Prostate gland (tissue), 2 donors: ENCODE measurements around the gene ZBTB16. TPM values are rescaled to one million over a fixed set of nuclear protein-coding genes. Genes with fewer than 3 reads are reported as not detected.

Source experiments
- DNase-seq: peaks from one replicate; pipeline ENCODE4 v3.0.0-alpha.2; 2019; ENCODE audit warnings: low spot score
- H3K27ac ChIP-seq, 2 donors: fragments of 200-600 bp; sonication (generic); 2 replicates each; pipeline ENCODE4 v1.5.1; 2017 to 2019
- H3K27me3 ChIP-seq: fragments of 200-600 bp; sonication (generic); replicated peaks from 2 replicates; pipeline ENCODE4 v1.5.1; 2019; ENCODE audit not compliant: insufficient read depth
- H3K36me3 ChIP-seq, 2 donors: fragments of 200-600 bp; sonication (generic); 1 replicate in 1 of 2; 2 replicates in 1 of 2; pipeline versions ENCODE4 v1.5.1 to v1.8.1; 2017 to 2019
- H3K4me1 ChIP-seq: fragments of 200-600 bp; sonication (generic); replicated peaks from 2 replicates; pipeline ENCODE4 v1.5.1; 2019
- H3K4me3 ChIP-seq, 2 donors: fragments of 200-600 bp; sonication (generic); 2 replicates each; pipeline ENCODE4 v1.5.1; 2017 to 2019
- H3K9me3 ChIP-seq: fragments of 200-600 bp; sonication (generic); 2 replicates; pipeline ENCODE4 v1.5.1; 2017
- CTCF ChIP-seq, 4 experiments: fragments of 200-600 bp in 2 of 4; fragments of 450-650 bp in 2 of 4; sonication (generic) in 2 of 4; IDR thresholded peaks; 1 replicate in 3 of 4; 2 replicates in 1 of 4; pipeline ENCODE4 v1.5.1; 2016 to 2019; ENCODE audit warnings: antibody characterized with exemption in 4 of 4, mild to moderate bottlenecking in 2 of 4, moderate library complexity in 2 of 4
- POLR2A ChIP-seq: fragments of 450-650 bp; IDR thresholded peaks from one replicate; pipeline ENCODE4 v1.6.1; 2016; ENCODE audit warnings: antibody characterized with exemption, mild to moderate bottlenecking
- POLR2AphosphoS5 ChIP-seq: sonication (generic); formaldehyde crosslinking; IDR thresholded peaks from one replicate; pipeline ENCODE4 v1.6.1; 2017; ENCODE audit warnings: antibody characterized with exemption
- WGBS: methylation state at CpG from one replicate; pipeline ENCODE4 v1.1.5; 2018; 5-methylcytosine and 5-hydroxymethylcytosine counted together
- intact Hi-C: fragments of 100-400 bp; cut with DNase I; formaldehyde crosslinking; loops from one replicate; pipeline ENCODE4 v1.14.2; 2022
- total RNA-seq, 2 donors: library from RNA; depleted of rRNA; stranded (reverse); fragments of >200 nt; gene quantifications; one replicate each; pipeline ENCODE4 v1.1.0, GENCODE V29; 2016

The ZBTB16 gene
- total RNA-seq, 2 donors from 2014 or later, result 171 to 230 TPM

DNA sequence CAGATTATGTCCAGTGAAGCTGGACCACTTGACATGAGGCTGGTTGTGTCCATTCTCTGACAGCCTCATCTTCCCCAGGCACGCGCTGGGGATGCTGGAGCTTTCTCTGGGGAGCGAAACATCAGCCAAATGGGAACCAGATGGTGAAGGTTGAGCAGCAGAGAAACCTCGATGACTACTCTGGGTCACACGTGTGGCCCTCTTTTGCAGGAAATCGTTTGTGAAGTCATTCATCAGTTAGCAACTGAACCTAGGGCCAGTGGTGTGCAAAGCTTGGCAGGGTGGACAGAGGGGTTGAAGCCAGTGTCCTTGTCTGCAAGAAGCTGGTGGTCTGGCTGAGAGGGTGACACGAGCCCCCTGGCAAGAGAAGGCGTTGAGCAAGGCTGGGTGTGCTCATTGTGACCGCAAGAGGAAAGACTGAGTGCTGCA is 109.8 kb downstream of the ZBTB16 start:
- Histone ChIP-seq H3K9me3 (no peaks in the 10 kb centered on the region), H3K36me3 (no peaks in the 10 kb centered on the region), H3K4me3 (no peak overlapping the region), H3K27me3 (no peaks in the 10 kb centered on the region), H3K4me1 (peaks cover 60% of the 10 kb centered on the region), H3K27ac (peak overlapping the region; percentile 99)
- DNase-seq, result no peak
- no peak for TF ChIP-seq POLR2AphosphoS5
- TF ChIP-seq POLR2A, result no peak
- TF ChIP-seq CTCF (IDR thresholded peaks at IDR 0.05), result no peak
- intact Hi-C loops, result no loop called here
- WGBS, result 84% methylated on average over 9 of the region's 9 CpGs

- no peaks in the 10 kb centered on the region for H3K9me3 ChIP-seq
- no peak for DNase-seq
- H3K27ac ChIP-seq, result peak overlapping the region; percentile 99
- peaks cover 55% of the 10 kb centered on the region for H3K4me1 ChIP-seq
- no peaks in the 10 kb centered on the region for H3K27me3 ChIP-seq
- no peak overlapping the region for H3K4me3 ChIP-seq
- no peak for TF ChIP-seq POLR2AphosphoS5
- no peak for TF ChIP-seq POLR2A
- TF ChIP-seq CTCF (IDR thresholded peaks at IDR 0.05), result no peak
- no peaks in the 10 kb centered on the region for H3K36me3 ChIP-seq
- intact Hi-C loops, result no loop called here
- WGBS, result 90% methylated on average over 2 of the region's 2 CpGs
Observed at GRCh38 chr11:114169821-114170220, 110.3 kb downstream of the ZBTB16 start.

DNA sequence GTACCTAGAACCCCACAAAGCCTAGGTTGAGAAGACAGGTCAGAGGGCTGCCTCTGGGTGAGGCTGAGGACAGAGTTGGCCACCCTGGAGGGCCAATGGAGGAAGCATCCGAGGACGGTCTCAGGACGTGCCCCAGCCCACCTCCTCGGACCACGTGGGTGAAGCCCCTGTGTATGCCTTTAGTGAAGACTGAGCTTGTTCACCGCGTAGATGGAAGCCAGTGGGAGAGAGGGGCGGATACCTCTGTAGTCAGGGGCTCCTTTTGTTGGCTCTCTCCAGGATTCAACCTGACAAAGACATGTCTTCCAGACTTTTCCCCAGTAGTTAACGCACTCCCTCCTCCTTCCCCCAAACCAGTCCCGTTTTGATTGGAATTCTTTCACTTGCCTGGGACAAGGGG is 110.7 kb downstream of the ZBTB16 start:
- 89% methylated on average over 10 of the region's 10 CpGs for WGBS
- no peak for TF ChIP-seq CTCF (IDR thresholded peaks at IDR 0.05)
- TF ChIP-seq POLR2A, result no peak
- no peak for TF ChIP-seq POLR2AphosphoS5
- Histone ChIP-seq H3K36me3 (no peaks in the 10 kb centered on the region), H3K9me3 (no peaks in the 10 kb centered on the region), H3K4me1 (peaks cover 51% of the 10 kb centered on the region), H3K27ac (peak overlapping the region; percentile 99), H3K4me3 (no peak overlapping the region), H3K27me3 (no peaks in the 10 kb centered on the region)
- no peak for DNase-seq
- intact Hi-C loops, result no loop called here

GRCh38 chr11:114171257-114172054 is 111.9 kb downstream of the ZBTB16 start:
- Histone ChIP-seq H3K4me1 (peaks cover 44% of the 10 kb centered on the region), H3K4me3 (no peak overlapping the region), H3K27me3 (no peaks in the 10 kb centered on the region), H3K36me3 (no peaks in the 10 kb centered on the region), H3K9me3 (no peaks in the 10 kb centered on the region), H3K27ac (peak overlapping the region; percentile 99)
- TF ChIP-seq POLR2AphosphoS5 (peak; percentile 67), POLR2A (no peak)
- 55% methylated on average over 15 of the region's 15 CpGs for WGBS
- intact Hi-C loops, result no loop called here
- DNase-seq, result no peak

- H3K36me3 ChIP-seq, result no peaks in the 10 kb centered on the region
- no peak for TF ChIP-seq POLR2AphosphoS5
- TF ChIP-seq POLR2A, result no peak
- no peak for TF ChIP-seq CTCF (IDR thresholded peaks at IDR 0.05)
- WGBS, result 70% methylated on average over 14 of the region's 14 CpGs
Observed at GRCh38 chr11:114172055-114172861, 112.7 kb downstream of the ZBTB16 start.

More at GRCh38 chr11:114172055-114172861, 112.7 kb downstream of the ZBTB16 start:
- Histone ChIP-seq H3K4me1 (peaks cover 43% of the 10 kb centered on the region), H3K4me3 (no peak overlapping the region), H3K27me3 (no peaks in the 10 kb centered on the region), H3K27ac (peak overlapping the region; percentile 99), H3K9me3 (no peaks in the 10 kb centered on the region)
- intact Hi-C loops, result no loop called here
- DNase-seq, result no peak
